Measurements from ENCODE around the gene ARHGAP42.

- TF ChIP-seq CTCF (IDR thresholded peaks at IDR 0.05; ENCODE audit: low read length), result no peak
- no peak for TF ChIP-seq EZH2 (IDR thresholded peaks at IDR 0.05; ENCODE audit: borderline replicate concordance, low read length)
These were observed 90.0 kb downstream of the ARHGAP42 start for GRCh38 chr11:100777103-100777502.

Data from OCI-LY1 (cell line).